Liver (tissue), 9 donors: ENCODE data around the gene IRF2BP2. TPM values are rescaled to one million over a fixed set of nuclear protein-coding genes. Genes with fewer than 3 reads are reported as not detected.
A peak's percentile ranks its signal among the peaks of the same experiment; 100 is the strongest.

Experiments
- DNase-seq: peaks from one replicate; pipeline ENCODE4 v3.0.0-alpha.2; 2017; ENCODE audit warnings: low spot score
- H3K27ac ChIP-seq, 2 donors: one replicate each; pipeline ENCODE4 v1.7.0; 2013; ENCODE audit warnings: inconsistent platforms in 2 of 2, low read length in 2 of 2, control low read depth in 1 of 2, low read depth in 1 of 2, mild to moderate bottlenecking in 1 of 2
- H3K27me3 ChIP-seq, 4 donors: one replicate each; pipeline versions ENCODE4 v1.6.1 to v1.7.0; 2013; ENCODE audit warnings: low read length in 3 of 4, inconsistent platforms in 1 of 4, mild to moderate bottlenecking in 1 of 4, moderate library complexity in 1 of 4; ENCODE audit not compliant: control insufficient read depth in 4 of 4, insufficient read depth in 4 of 4
- H3K36me3 ChIP-seq, 4 donors: one replicate each; pipeline versions ENCODE4 v1.6.1 to v1.7.0; 2013; ENCODE audit warnings: low read length in 3 of 4, mild to moderate bottlenecking in 3 of 4, low read depth in 1 of 4, moderate library complexity in 1 of 4; ENCODE audit not compliant: control insufficient read depth in 4 of 4, insufficient read depth in 3 of 4
- H3K4me1 ChIP-seq, 4 donors: one replicate each; pipeline versions ENCODE4 v1.6.1 to v1.7.0; 2013; ENCODE audit warnings: low read length in 3 of 4, mild to moderate bottlenecking in 3 of 4, moderate library complexity in 1 of 4; ENCODE audit not compliant: control insufficient read depth in 4 of 4, insufficient read depth in 4 of 4
- H3K4me3 ChIP-seq, 3 donors: one replicate each; pipeline versions ENCODE4 v1.6.1 to v1.7.0; 2013; ENCODE audit warnings: low read length in 3 of 3, control low read depth in 1 of 3, low read depth in 1 of 3, mild to moderate bottlenecking in 1 of 3
- H3K9ac ChIP-seq, 2 donors: one replicate each; pipeline ENCODE4 v1.7.0; 2013; ENCODE audit warnings: low read length in 2 of 2, mild to moderate bottlenecking in 2 of 2, moderate library complexity in 2 of 2, control low read depth in 1 of 2, low read depth in 1 of 2
- H3K9me3 ChIP-seq, 4 donors: one replicate each; pipeline versions ENCODE4 v1.6.1 to v1.7.0; 2013; ENCODE audit warnings: low read length in 3 of 4; ENCODE audit not compliant: control insufficient read depth in 4 of 4
- ATF3 ChIP-seq: IDR thresholded peaks from 2 replicates; pipeline ENCODE4 v1.6.1; 2016; ENCODE audit warnings: antibody characterized with exemption
- CTCF ChIP-seq: fragments of 150-350 bp; IDR thresholded peaks from 2 replicates; pipeline ENCODE4 v1.5.1; 2017; ENCODE audit warnings: improper control_type of control experiment, low read depth, low read length; ENCODE audit not compliant: missing input control
- EGR1 ChIP-seq, 2 donors: IDR thresholded peaks; 2 replicates each; pipeline ENCODE4 v1.6.1; 2016 to 2018; ENCODE audit warnings: antibody characterized with exemption in 2 of 2, low read depth in 2 of 2
- FOXA1 ChIP-seq: IDR thresholded peaks from 2 replicates; pipeline ENCODE4 v1.6.1; 2016; ENCODE audit warnings: antibody characterized with exemption
- FOXA2 ChIP-seq: IDR thresholded peaks from 2 replicates; pipeline ENCODE4 v1.6.1; 2016; ENCODE audit warnings: antibody characterized with exemption
- GABPA ChIP-seq, 2 donors: IDR thresholded peaks in 1 of 2; conservative IDR thresholded peaks in 1 of 2; 2 replicates each; pipeline ENCODE4 v1.6.1; 2016; ENCODE audit warnings: antibody characterized with exemption in 2 of 2, mild to moderate bottlenecking in 1 of 2, moderate library complexity in 1 of 2
- HNF4A ChIP-seq, 2 donors: conservative IDR thresholded peaks; 2 replicates each; pipeline ENCODE4 v1.6.1; 2016; ENCODE audit warnings: antibody characterized with exemption in 2 of 2, mild to moderate bottlenecking in 2 of 2
- HNF4G ChIP-seq: IDR thresholded peaks from 2 replicates; pipeline ENCODE4 v1.6.1; 2016; ENCODE audit warnings: antibody characterized with exemption
- JUND ChIP-seq, 2 donors: IDR thresholded peaks; 2 replicates each; pipeline ENCODE4 v1.6.1; 2016; ENCODE audit warnings: antibody characterized with exemption in 2 of 2
- RAD21 ChIP-seq, 2 donors: IDR thresholded peaks; 2 replicates each; pipeline ENCODE4 v1.6.1; 2016; ENCODE audit warnings: antibody characterized with exemption in 2 of 2, mild to moderate bottlenecking in 2 of 2
- REST ChIP-seq: IDR thresholded peaks from 2 replicates; pipeline ENCODE4 v1.6.1; 2016; ENCODE audit warnings: antibody characterized with exemption, mild to moderate bottlenecking
- RXRA ChIP-seq, 2 donors: IDR thresholded peaks; 2 replicates each; pipeline ENCODE4 v1.6.1; 2017 to 2018; ENCODE audit warnings: antibody characterized with exemption in 2 of 2, mild to moderate bottlenecking in 1 of 2
- SP1 ChIP-seq: IDR thresholded peaks from 2 replicates; pipeline ENCODE4 v1.6.1; 2018; ENCODE audit warnings: antibody characterized with exemption, mild to moderate bottlenecking
- YY1 ChIP-seq: IDR thresholded peaks from 2 replicates; pipeline ENCODE4 v1.6.1; 2016; ENCODE audit warnings: antibody characterized with exemption, mild to moderate bottlenecking
- WGBS: extraction: QIAGEN DNeasy Blood & Tissue Kit; methylation state at CpG from one replicate; pipeline ENCODE4 v1.1.7; 2013; 5-methylcytosine and 5-hydroxymethylcytosine counted together
- polyA plus RNA-seq, 2 donors: library from polyadenylated mRNA; stranded (reverse) in 1 of 2; unstranded in 1 of 2; fragments of 200-250 nt in 1 of 2; fragments of >200 nt in 1 of 2; fragmentation: Nextera tagmentation in 1 of 2; extraction: Ambion mirVana in 1 of 2; gene quantifications; one replicate each; pipeline versions ENCODE4 v1.2.1 to v1.2.3, GENCODE V29; 2013 to 2015
- total RNA-seq, 2 donors: library from RNA; depleted of rRNA; stranded (reverse); fragments of >200 nt; gene quantifications; one replicate each; pipeline ENCODE4 v1.2.3, GENCODE V29; 2014
- TF ChIP-seq, protein P1 (sequence below): IDR thresholded peaks from 2 replicates; pipeline ENCODE4 v1.6.1; 2016; ENCODE audit warnings: antibody characterized with exemption
- TF ChIP-seq, protein P2 (sequence below): IDR thresholded peaks from 2 replicates; pipeline ENCODE4 v1.6.1; 2016; ENCODE audit warnings: antibody characterized with exemption
- donor health status: healthy.
- donor health status: healthy.
- donor health status: healthy.
- donor health status: healthy.
- donor health status: healthy.

IRF2BP2 gene
- total and polyA plus RNA-seq, 4 donors = 22.2 to 48.2 (median 35.4) TPM

GRCh38 chr1:234611847-234612351 is 1.9 kb upstream of the IRF2BP2 start:
- no peaks in the 10 kb centered on the region for H3K27me3 ChIP-seq
- peak overlapping the region; percentile 95 to 100 for H3K27ac ChIP-seq
- H3K4me3 ChIP-seq = peak overlapping the region; percentile 4 to 20 (median 16)
- peaks cover 0 to 3% (median under 1%) of the 10 kb centered on the region in 4 donors for H3K36me3 ChIP-seq
- TF ChIP-seq FOXA2 (no peak), YY1 (no peak), HNF4G (no peak), FOXA1 (no peak), RAD21 (IDR thresholded peaks at IDR 0.05) (no peak), GABPA (IDR thresholded peaks at IDR 0.05 in 1 of 2, conservative IDR thresholded peaks at IDR 0.05 in 1 of 2) (no peak), REST (no peak), SP1 (no peak), EGR1 (IDR thresholded peaks at IDR 0.05; ENCODE audit: low read depth in 2 of 2) (no peak), RXRA (IDR thresholded peaks at IDR 0.05) (no peak), JUND (IDR thresholded peaks at IDR 0.05) (no peak)
- TF ChIP-seq, protein P1, sequence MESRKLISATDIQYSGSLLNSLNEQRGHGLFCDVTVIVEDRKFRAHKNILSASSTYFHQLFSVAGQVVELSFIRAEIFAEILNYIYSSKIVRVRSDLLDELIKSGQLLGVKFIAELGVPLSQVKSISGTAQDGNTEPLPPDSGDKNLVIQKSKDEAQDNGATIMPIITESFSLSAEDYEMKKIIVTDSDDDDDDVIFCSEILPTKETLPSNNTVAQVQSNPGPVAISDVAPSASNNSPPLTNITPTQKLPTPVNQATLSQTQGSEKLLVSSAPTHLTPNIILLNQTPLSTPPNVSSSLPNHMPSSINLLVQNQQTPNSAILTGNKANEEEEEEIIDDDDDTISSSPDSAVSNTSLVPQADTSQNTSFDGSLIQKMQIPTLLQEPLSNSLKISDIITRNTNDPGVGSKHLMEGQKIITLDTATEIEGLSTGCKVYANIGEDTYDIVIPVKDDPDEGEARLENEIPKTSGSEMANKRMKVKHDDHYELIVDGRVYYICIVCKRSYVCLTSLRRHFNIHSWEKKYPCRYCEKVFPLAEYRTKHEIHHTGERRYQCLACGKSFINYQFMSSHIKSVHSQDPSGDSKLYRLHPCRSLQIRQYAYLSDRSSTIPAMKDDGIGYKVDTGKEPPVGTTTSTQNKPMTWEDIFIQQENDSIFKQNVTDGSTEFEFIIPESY = no peak
- TF ChIP-seq, protein P2, sequence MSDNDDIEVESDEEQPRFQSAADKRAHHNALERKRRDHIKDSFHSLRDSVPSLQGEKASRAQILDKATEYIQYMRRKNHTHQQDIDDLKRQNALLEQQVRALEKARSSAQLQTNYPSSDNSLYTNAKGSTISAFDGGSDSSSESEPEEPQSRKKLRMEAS = no peak
- 35% methylated on average over 7 of the region's 7 CpGs for WGBS
- H3K4me1 ChIP-seq = peaks cover 14 to 42% (median 25%) of the 10 kb centered on the region in 4 donors
- H3K9ac ChIP-seq = peak overlapping the region; percentile 57 to 91
- no peaks in the 10 kb centered on the region for H3K9me3 ChIP-seq
- no peak for DNase-seq

- Histone ChIP-seq H3K9me3 (no peaks in the 10 kb centered on the region), H3K4me1 (peaks cover 10 to 37% (median 22%) of the 10 kb centered on the region in 4 donors), H3K4me3 (peak overlapping the region in 1 of 3 donors; percentile 94), H3K9ac (peak overlapping the region; percentile 57 to 91), H3K27me3 (no peaks in the 10 kb centered on the region), H3K36me3 (peaks cover 0 to 8% (median under 1%) of the 10 kb centered on the region in 4 donors), H3K27ac (peak overlapping the region; percentile 95 to 100)
- 4% methylated on average over 22 of the region's 22 CpGs for WGBS
- DNase-seq = no peak
- TF ChIP-seq, protein P2 = no peak
- peak; percentile 10 for TF ChIP-seq REST
- TF ChIP-seq FOXA2 = no peak
- TF ChIP-seq HNF4A (conservative IDR thresholded peaks at IDR 0.05) = peak; percentile 80 to 83
- peak; percentile 21 to 41 for TF ChIP-seq RXRA (IDR thresholded peaks at IDR 0.05)
- TF ChIP-seq RAD21 (IDR thresholded peaks at IDR 0.05) = peak; percentile 62 to 70
- no peak for TF ChIP-seq ATF3
- TF ChIP-seq HNF4G = peak; percentile 68
- TF ChIP-seq GABPA (IDR thresholded peaks at IDR 0.05 in 1 of 2, conservative IDR thresholded peaks at IDR 0.05 in 1 of 2) = no peak
- TF ChIP-seq CTCF = no peak
- TF ChIP-seq JUND (IDR thresholded peaks at IDR 0.05) = no peak
These were observed 1.4 kb upstream of the IRF2BP2 start for GRCh38 chr1:234611225-234611846.
